NCI-H510A treated with DMSO at 0.1 percent for 48 hours (cell line): ENCODE results near the gene RNF213.
"Not testable (repeated sequence)": the region's sequence is repeated elsewhere in the genome, so short reads cannot be mapped to it uniquely, and the experiment has no call there.

Source experiments
- DNase-seq: peaks from one replicate; lab custom pipeline; 2025; lab: John Stamatoyannopoulos, UW

Gene RNF213

DNA sequence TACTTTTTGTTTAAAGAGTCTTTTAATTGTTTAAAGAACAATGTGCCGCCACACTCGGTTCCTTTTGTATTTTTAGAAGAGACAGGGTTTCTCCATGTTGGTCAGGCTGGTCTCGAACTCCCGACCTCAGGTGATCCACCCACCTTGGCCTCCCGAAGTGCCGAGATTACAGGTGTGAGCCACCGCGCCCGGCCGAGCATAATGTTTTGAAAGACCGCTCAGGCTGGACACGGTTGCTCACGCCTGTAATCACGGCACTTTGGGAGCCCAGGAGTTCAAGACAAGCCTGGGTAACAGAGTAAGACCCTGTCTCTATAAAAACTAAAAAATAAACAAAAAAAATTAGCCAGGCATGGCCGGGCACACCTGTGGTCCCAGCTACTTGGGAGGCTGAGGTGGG, 59.8 kb downstream of the RNF213 start:
- DNase-seq, result no peak

DNA sequence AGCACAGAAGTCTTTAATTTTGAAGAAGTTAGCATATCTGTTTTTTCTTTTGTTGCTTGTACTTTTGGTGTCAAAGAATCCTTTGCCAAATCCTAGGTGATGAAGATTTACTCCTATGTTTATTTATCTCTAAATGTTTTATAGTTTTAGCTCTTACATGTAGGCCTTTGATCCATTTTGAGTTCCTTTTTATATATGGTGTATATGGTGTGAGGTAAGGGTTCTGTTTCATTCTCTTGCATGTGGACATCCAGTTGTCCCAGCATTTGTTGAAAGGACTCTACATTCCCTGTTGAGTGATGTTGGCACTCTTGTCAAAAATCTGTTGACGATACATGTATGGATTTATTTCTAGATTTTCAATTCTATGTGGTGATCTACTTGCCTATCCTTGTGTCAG, 62.2 kb downstream of the RNF213 start:
- DNase-seq, result no peak

DNA sequence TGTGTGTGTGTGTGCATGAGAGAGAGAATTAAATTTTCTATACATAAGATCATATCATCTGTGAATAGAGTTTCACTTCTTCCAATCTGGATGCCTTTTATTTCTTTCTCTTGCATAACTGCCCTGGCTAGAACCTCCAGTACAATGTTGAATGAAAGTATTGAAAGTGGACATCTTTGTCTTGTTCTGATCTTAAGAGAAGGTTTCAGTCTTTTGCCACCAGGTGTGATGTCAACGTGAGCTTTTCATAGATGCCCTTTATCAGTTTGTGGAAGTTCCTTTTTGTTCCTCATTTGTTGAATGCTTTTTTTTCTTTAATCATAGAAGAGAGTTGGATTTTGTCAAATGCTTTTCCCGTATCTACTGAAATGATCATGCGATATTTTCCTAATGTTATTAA, 63.3 kb downstream of the RNF213 start:
- DNase-seq, result no peak

DNA sequence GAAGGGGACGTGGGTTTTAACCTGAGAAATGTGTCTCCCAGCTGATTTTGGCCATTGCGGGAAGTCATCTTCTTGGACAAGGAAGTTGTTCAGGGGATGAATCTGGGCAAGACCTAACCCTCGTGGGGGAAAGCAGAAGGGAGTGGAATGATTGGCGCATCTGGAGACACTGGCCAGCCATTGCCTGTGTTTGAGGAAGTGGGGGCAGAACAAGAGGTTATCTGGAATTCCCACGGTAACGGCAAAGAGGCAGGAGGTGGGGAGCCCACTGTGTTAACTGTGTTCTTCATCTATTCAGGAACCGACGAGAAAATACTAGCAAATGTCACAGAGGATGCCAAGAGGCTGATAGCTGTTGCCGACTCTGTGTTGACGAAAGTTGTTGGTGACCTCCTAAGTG, 66.9 kb downstream of the RNF213 start:
- DNase-seq, result no peak

DNA sequence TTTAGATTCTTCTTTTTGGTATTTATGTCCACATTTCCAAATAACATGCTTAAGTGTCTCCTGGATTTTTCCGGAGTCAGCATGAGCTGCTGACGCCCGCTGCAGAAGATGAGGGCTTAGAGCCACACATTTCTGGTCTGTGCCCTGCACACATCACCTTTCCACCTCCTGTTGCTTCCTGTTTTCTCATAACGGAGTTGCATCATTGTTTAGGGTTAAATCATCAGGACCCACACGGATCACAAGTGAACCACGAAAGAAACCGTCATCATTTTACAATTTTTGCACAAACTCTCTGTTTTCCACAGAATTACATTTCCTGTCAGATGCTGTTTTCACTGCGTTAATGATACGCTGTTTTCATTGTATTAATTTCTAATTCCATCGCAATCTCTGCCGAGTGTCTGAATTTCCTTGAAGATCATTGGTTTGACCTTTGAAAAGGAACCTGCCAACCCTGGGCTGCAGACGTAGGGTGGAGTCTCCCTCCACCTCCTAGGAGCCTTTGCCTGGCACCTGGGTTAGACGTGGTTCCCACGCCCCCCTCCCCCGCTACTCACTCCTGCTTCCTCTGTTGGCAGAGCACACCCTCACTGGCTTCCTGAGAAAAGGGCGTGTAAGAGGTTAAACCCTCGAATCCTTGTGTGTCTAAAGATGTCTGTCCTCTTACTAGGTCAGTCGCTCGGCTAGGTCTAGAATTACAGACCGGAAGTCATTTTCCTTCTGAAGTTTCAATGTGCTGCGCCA, 68.2 kb downstream of the RNF213 start:
- no peak for DNase-seq

DNA sequence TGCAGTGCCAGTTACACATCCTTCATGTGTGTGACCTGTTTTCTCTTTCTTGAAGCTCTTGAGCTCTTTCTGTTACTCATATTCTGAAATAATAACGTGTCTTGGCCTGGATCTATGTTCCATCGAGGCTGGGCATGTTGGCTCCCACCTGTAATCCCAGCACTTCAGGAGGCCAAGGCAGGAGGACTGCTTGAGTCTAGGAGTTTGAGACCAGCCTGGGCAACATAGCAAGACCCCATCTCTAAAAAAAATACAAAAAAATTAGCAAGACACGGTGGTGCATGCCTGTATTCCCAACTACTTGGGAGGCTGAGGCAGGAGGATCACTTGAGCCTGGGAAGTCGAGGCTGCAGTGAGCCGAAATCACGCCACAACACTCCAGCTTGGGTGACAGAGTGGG, 68.8 kb downstream of the RNF213 start:
- not testable (repeated sequence) for DNase-seq

DNA sequence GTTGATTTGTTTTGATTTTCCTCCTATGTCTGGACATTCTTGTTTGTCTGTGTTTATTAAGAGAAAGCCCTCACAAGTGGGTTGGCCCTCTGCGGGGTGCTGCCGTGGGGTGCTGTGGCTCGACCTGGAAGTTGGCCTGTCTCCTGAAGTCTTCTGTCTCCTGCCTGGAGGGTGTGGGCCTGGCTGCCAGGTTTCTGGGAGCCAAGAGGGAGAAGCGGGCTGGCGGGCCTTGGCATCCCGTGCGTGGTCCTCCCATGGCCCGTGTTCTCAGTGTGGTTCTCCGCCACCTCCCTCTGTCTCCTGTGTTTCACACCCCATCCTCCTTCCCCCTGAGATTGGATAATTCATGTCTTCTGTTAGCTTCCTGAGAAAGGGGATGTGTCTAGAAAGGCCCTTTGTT, 69.6 kb downstream of the RNF213 start:
- no peak for DNase-seq

DNA sequence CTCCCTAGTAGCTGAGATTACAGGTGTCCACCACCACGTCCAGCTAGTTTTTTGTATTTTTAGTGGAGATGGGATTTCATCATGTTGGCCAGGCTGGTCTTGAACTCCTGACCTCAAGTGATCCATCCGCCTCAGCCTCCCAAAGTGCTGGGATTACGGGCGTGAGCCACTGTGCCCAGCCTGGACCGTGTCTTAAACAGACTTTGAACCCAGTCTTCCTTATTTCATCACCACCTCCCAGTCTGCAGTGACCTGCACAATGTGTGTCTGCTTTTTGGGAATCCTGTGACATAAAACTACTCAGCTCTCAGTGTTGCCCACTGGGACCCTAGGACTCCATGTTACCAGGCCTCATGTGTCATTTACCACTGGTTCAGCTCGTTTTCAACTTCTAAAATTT, 70.3 kb downstream of the RNF213 start:
- not testable (repeated sequence) for DNase-seq

DNA sequence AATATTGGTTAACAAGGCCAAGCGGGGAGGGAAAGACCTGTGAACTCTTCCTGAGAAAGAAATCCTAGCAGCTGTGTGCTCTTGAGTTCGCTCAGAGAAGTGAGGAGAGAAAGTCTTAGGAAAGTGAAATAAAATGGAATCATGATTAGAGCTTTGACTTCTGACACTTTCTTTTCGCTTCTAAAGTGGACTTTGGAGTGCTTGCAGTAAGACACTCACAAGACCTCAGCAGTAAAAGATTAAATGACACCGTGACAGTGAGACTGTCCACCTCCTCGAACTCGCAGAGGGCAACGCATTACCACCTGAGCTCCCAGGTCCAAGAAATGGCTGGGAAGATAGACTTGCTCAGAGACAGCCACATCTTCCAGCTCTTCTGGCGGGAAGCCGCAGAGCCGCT, 71.2 kb downstream of the RNF213 start:
- no peak for DNase-seq

DNA sequence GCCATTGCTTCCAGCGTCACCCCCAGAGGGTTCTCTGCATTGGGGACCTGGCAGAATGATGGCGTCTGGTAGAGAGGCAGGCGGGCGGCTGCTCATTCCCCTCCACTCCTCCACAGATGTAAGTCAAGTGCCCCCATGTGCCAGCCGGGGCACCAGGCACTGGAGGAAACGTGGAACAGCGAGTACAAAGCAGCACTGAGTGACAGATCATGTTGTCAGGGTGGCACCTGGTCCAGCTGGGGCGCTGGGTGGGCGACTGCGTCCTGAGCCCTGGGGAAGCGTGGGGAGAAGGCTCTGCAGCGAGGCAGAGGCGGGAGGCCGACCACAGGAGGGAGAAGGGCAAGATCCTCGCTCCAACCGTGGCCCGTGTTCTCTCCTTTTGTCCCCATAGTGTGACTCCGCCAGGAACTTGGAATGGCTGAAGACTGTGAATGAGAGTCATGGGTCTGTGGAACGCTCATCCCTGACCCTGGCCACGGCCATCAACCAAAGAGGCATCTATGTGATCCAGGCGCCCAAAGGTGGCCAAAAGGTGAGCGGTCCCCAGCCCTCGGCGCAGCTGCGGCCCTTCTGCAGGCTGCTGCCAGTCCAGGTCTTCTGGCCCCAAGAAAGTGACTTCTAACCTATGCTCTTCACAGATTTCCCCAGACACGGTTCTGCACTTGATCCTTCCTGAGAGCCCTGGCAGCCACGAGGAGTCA, 76.7 kb downstream of the RNF213 start:
- DNase-seq, result no peak

DNA sequence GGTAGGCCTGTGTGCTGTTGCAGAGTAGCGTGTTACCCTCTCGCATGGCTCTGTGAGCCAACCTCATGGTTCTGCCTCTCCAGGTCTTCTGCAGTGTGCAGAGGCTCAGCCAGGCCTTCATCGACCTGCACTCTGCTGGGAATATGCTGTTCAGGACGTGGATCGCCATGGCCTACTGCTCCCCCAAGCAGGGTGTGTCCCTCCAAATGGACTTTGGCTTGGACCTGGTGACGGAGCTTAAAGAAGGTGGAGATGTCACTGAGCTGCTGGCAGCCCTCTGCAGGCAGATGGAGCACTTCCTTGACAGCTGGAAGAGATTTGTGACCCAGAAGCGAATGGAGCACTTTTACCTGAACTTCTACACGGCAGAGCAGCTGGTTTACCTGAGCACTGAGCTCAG, 78.5 kb downstream of the RNF213 start:
- no peak for DNase-seq

DNA sequence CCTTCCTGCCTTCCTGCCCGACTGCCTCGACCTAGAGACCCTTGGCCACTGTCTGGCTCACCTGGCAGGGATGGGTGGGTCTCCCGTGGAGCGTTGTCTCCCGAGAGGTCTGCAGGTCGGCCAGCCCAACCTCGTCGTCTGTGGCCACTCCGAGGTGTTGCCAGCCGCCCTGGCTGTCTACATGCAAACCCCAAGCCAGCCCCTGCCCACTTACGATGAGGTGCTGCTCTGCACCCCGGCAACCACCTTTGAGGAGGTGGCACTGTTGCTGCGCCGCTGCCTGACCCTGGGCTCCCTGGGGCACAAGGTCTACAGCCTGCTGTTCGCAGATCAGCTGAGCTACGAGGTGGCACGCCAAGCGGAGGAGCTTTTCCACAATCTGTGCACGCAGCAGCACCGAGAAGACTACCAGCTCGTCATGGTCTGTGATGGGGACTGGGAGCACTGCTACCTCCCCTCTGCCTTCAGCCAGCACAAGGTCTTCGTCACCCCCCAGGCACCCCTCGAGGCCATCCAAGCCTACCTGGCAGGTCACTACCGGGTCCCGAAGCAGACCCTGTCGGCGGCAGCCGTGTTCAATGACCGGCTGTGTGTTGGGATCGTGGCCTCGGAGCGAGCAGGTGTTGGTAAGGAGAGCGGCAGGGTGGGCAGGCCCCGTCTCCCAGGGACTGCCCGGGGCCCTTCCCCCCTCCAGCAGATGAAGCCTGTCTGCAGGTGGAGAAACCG, 79.2 kb downstream of the RNF213 start:
- no peak for DNase-seq

DNA sequence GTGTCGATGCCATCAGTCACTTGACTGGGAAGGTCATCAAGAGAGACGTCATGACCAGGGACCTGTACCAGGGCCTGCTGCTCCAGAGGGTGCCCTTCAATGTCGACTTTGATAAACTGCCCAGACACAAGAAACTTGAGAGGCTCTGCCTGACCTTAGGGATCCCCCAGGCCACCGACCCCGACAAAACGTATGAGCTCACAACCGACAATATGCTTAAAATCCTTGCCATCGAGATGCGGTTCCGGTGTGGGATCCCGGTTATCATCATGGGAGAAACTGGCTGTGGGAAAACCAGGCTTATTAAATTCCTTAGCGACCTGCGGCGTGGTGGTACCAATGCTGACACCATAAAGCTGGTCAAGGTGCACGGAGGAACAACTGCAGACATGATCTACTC, 84.7 kb downstream of the RNF213 start:
- no peak for DNase-seq

DNA sequence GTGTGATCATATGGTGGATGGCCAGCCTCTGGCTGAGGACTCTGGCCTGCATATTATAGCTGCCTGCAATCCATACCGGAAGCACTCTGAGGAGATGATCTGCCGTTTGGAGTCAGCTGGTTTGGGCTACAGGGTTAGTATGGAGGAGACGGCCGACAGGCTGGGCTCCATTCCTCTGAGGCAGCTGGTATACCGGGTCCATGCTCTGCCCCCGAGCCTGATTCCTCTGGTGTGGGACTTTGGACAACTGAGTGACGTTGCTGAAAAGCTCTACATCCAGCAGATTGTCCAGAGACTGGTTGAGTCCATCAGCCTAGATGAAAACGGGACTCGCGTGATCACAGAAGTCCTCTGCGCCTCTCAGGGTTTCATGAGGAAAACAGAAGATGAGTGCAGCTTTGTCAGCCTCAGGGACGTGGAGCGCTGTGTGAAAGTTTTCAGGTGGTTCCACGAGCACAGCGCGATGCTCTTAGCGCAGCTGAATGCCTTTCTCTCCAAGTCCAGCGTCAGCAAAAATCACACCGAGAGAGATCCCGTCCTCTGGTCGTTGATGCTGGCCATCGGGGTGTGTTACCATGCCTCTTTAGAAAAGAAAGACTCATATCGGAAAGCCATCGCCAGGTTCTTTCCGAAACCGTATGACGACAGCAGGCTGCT, 85.3 kb downstream of the RNF213 start:
- no peak for DNase-seq

DNA sequence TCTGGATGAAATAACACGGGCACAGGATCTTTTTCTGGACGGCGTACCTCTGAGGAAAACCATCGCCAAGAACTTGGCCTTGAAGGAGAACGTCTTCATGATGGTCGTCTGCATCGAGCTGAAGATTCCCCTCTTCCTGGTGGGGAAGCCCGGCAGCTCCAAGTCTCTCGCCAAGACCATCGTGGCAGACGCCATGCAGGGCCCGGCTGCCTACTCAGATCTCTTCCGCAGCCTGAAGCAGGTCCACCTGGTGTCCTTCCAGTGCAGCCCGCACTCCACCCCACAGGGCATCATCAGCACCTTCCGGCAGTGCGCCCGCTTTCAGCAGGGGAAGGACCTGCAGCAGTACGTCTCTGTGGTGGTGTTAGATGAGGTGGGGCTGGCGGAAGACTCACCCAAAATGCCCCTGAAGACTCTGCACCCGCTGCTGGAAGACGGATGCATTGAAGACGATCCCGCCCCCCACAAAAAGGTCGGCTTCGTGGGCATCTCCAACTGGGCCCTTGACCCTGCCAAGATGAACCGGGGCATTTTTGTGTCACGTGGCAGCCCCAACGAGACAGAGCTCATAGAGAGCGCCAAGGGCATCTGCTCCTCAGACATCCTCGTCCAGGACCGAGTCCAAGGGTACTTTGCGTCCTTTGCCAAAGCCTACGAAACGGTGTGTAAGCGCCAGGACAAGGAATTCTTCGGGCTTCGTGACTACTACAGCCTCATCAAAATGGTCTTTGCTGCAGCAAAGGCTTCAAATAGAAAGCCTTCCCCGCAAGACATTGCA, 86.0 kb downstream of the RNF213 start:
- no peak for DNase-seq

DNA sequence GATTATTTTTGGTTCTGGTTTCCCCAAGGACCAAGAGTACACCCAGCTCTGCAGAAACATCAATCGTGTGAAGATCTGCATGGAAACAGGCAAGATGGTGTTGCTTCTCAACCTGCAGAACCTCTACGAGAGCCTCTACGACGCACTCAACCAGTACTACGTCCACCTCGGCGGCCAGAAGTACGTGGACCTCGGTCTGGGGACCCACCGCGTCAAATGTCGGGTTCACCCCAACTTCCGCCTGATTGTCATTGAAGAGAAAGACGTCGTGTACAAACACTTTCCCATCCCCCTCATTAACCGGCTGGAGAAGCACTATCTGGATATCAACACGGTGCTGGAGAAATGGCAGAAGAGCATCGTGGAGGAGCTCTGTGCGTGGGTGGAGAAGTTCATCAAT, 86.9 kb downstream of the RNF213 start:
- no peak for DNase-seq

DNA sequence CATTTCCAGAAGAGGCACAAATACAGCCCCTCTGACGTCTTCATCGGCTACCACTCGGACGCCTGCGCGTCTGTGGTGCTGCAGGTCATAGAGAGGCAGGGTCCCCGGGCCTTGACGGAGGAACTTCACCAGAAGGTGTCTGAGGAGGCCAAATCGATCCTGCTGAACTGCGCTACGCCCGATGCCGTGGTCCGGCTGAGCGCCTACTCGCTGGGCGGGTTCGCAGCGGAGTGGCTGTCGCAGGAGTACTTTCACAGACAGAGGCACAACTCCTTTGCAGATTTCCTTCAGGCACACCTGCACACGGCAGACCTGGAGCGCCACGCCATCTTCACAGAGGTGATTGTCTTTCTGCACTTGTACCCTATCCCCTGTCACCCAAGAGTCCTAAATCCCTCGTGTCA, 87.3 kb downstream of the RNF213 start:
- DNase-seq, result no peak

DNA sequence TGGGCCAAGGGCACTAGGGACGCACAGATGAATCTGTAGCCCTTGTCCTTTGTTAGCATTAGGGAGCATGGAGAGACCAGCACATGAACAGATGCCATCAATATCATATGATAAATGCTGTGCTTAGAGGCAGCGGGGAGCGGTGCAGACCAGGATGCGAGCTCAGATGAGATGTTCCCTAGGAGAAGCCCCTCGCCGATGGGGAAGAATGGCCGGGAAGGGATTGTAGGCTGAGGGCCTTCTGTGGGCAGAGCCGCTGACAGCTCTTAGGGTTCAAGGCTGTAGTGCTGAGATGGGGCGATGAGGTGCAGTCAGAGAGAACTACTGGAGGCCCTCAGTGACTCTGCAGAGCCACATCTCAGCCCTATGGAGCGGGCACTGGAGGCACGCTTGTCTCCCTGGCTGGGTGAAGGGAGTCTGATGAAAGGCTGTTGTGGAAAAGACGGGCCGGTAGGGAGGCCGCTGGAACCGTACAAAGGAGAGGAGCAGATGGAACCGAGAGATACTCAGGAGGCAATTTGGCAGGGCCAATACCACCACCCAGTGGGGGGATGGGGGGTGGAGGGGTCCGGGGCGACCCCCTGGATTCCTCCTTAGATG, 88.0 kb downstream of the RNF213 start:
- DNase-seq, result no peak

DNA sequence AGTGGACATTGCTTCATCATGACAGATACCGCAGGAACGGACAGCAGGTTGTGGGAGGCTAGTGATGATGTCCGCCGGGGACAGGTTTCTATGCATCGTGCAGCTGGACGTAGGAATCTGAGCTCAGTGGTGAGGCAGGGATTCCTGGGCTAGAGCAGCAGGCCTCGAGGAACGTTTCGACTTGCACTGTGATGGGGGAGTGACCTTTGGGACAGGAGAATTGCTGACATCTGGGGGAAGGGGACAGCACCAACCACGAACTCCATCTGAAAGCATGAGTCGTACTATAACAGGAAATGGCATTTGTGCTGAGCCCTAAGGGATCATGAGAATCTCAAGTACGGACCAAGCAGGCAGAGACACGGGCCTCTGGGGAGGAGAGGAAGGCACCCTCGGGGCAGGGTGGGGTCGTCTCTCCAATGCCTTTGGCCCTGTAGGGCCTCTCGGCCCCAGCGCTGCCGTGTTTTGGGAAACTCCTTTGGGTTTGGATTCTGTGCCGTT, 88.5 kb downstream of the RNF213 start:
- DNase-seq, result no peak

DNA sequence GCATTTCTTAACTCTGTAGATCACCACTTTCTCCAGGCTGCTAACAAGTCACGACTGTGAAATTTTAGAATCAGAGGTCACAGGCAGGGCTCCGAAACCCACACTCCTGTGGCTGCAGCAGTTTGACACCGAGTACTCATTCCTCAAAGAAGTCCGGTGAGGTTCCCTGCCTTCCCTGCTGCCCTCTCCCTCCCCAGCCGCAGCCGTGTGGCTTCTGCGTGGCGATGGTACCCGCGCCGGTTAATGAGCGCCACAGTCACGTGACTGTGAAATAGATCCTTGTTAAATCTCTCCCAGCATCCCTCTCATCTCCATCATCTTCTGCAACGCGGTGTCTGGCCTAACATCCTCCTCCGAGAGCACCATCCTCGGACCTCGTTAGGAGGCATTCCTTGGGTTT, 89.1 kb downstream of the RNF213 start:
- DNase-seq, result no peak

DNA sequence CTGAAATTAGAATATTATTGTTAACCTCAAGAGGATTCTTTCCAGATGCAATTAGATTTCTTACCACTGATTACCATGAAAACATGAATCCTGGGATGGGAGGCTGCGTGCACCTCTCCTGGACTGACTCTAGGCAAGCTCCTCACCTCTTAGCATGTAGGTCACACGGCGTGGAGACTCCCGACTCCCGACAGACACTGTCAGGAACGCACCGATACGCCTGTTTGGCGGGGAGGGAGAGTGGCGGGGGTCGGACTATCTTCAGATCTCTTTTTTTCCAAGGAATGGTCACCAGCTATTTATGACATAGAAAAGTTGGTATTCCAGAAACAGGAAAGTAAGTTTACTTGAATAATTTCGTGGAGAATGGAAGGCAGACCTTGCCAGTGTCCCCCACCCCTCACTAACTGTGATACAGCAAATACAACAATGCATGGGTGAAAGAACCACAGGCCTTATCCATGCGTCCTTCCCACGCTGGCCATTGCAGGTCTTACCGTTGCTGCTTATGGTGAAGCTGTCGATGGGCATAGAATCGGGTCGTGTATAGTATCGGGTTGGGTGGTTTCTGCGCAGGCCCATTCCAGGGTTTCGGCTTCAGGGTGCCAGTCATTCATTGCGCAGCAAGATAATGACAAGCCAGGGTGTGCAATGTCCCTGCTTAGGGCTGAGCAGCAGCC, 91.7 kb downstream of the RNF213 start:
- DNase-seq, result no peak
